ENCODE measurements around the gene RHEBL1.

RHEBL1 gene

DNA sequence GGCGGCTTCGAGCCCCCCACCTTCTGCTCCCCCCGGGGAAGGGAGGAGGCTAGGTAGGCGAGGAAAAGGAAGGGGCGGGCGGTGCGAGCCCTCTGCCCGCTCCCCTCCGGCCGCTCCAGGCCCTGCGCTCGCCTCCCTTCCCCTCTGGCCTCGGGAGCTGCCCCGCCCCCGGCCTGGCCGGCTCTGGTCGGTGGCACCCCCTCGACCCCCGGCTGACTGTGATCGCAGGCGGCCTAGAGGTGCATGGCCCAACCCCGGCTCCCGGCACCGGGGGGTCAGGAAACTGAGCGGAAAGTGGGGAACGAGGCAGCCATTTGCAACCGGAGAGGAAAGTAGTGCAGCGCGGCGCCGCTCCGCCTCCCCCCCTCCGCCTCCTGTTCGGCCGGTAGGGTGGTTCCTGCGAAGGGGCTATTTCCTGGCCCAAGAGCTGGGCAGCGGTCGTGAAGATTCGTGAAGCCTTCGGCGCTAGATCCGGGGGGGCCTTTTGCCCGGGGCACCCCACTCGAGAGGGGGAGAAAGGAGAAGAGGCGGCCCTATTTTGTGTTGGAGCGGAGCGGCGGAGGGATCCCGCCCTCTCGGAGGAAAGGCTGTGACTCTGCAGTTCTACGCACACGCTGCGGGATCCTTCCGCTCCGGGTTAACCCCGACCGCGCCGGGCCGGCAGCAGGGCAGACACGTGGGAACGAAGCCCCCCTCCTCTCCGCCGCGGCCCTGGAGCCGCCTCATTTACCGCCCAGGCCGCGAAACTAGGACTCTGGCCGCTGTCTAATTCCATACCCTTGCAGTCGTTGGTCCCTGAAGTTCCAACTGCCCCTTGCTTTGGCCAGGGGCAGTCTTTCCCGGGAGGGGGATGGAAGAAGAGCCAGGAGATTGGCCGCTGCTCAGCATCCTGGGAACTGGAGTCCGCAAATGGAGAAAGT is 9.3 kb downstream of the RHEBL1 start, which contains the start of gene KMT2D:
KMT2D (minus strand) TSS at position 558 of the 920 bp plus-strand sequence. CDS start 5,470 bp downstream, outside the sequence.
- H4K8ac ChIP-seq (ENCODE audit: low read length), result peak within 1 kb of the TSS; percentile 96
- H3K9me3 ChIP-seq (ENCODE audit: control insufficient read depth, low read length), result no peaks in the 10 kb centered on the region
- peak within 1 kb of the TSS; percentile 83 for H2BK120ac ChIP-seq (ENCODE audit: low read depth, low read length)
- H2BK12ac ChIP-seq (ENCODE audit: low read length in 2 of 2), result peak within 1 kb of the TSS; percentile 75 to 91
- peak; percentile 98 for DNase-seq
- peak within 1 kb of the TSS; percentile 99 for H3K27ac ChIP-seq (ENCODE audit: low read length, poor library complexity, severe bottlenecking)
- peak within 1 kb of the TSS; percentile 94 to 96 for H3K4me3 ChIP-seq (ENCODE audit: insufficient read depth in 1 of 2, low read depth in 1 of 2, low read length in 2 of 2)
- no peaks in the 10 kb centered on the region for H3K27me3 ChIP-seq (ENCODE audit: control insufficient read depth in 1 of 2, insufficient read depth in 1 of 2, low read length in 2 of 2)
- H3K36me3 ChIP-seq (ENCODE audit: control insufficient read depth in 1 of 2, insufficient read depth in 2 of 2, low read depth in 1 of 2, low read length in 2 of 2), result no peaks in the 10 kb centered on the region
- H4K91ac ChIP-seq (ENCODE audit: low read length), result peak within 1 kb of the TSS; percentile 94
- peaks cover 13% of the 10 kb centered on the region for H3K4me1 ChIP-seq (ENCODE audit: control insufficient read depth, insufficient read depth, low read depth, low read length)
- H3K14ac ChIP-seq (ENCODE audit: low read length in 2 of 2), result peak within 1 kb of the TSS; percentile 89 to 97
- peak within 1 kb of the TSS; percentile 97 for H2BK15ac ChIP-seq (ENCODE audit: low read depth, poor library complexity, severe bottlenecking)
- peak within 1 kb of the TSS; percentile 93 for H3K4me2 ChIP-seq (ENCODE audit: low read length, poor library complexity, severe bottlenecking)
- H2AK5ac ChIP-seq (ENCODE audit: low read length, severe bottlenecking), result peak within 1 kb of the TSS; percentile 74
- H3K23ac ChIP-seq (ENCODE audit: low read length in 2 of 2), result peak within 1 kb of the TSS in 1 of 2 experiments; percentile 94
- peak within 1 kb of the TSS; percentile 98 to 99 for H3K18ac ChIP-seq (ENCODE audit: low read depth in 1 of 2, low read length in 2 of 2)
- peak within 1 kb of the TSS; percentile 97 for H3K9ac ChIP-seq (ENCODE audit: low read length)
- peaks cover 7% of the 10 kb centered on the region for H3K79me1 ChIP-seq (replicated peaks; ENCODE audit: low read length, poor library complexity, severe bottlenecking)
- H2AFZ ChIP-seq (ENCODE audit: low read depth, low read length), result peak within 1 kb of the TSS; percentile 97
- under 1% methylated on average over 71 of the region's 74 CpGs for WGBS
- H2BK5ac ChIP-seq (ENCODE audit: low read depth, low read length, poor library complexity, severe bottlenecking), result peak within 1 kb of the TSS; percentile 100
- H3K4ac ChIP-seq (ENCODE audit: low read depth in 1 of 2, low read length in 2 of 2), result peak within 1 kb of the TSS; percentile 90 to 99

GRCh38 chr12:49059299-49060171 is 10.2 kb downstream of the RHEBL1 start:
- peak overlapping the region; percentile 50 for H4K8ac ChIP-seq (ENCODE audit: low read length)
- H2BK120ac ChIP-seq (ENCODE audit: low read depth, low read length), result peak overlapping the region; percentile 83
- DNase-seq, result peak; percentile 35
- H2BK5ac ChIP-seq (ENCODE audit: low read depth, low read length, poor library complexity, severe bottlenecking), result peak overlapping the region; percentile 100
- WGBS, result under 1% methylated on average over 34 of the region's 70 CpGs
- H2BK12ac ChIP-seq (ENCODE audit: low read length in 2 of 2), result peak overlapping the region in 1 of 2 experiments; percentile 11
- H3K9ac ChIP-seq (ENCODE audit: low read length), result peak overlapping the region; percentile 97
- no peaks in the 10 kb centered on the region for H3K27me3 ChIP-seq (ENCODE audit: control insufficient read depth in 1 of 2, insufficient read depth in 1 of 2, low read length in 2 of 2)
- peak overlapping the region; percentile 90 to 99 for H3K4ac ChIP-seq (ENCODE audit: low read depth in 1 of 2, low read length in 2 of 2)
- peak overlapping the region; percentile 98 to 99 for H3K18ac ChIP-seq (ENCODE audit: low read depth in 1 of 2, low read length in 2 of 2)
- H3K9me3 ChIP-seq (ENCODE audit: control insufficient read depth, low read length), result no peaks in the 10 kb centered on the region
- peak overlapping the region; percentile 66 for H3K27ac ChIP-seq (ENCODE audit: low read length, poor library complexity, severe bottlenecking)
- peak overlapping the region; percentile 74 for H2AK5ac ChIP-seq (ENCODE audit: low read length, severe bottlenecking)
- peak overlapping the region; percentile 95 for H2BK15ac ChIP-seq (ENCODE audit: low read depth, poor library complexity, severe bottlenecking)
- H3K4me3 ChIP-seq (ENCODE audit: insufficient read depth in 1 of 2, low read depth in 1 of 2, low read length in 2 of 2), result peak overlapping the region; percentile 94 to 96
- peaks cover 4 to 9% of the 10 kb centered on the region in 2 experiments for H3K36me3 ChIP-seq (ENCODE audit: control insufficient read depth in 1 of 2, insufficient read depth in 2 of 2, low read depth in 1 of 2, low read length in 2 of 2)
- H3K23ac ChIP-seq (ENCODE audit: low read length in 2 of 2), result peak overlapping the region in 1 of 2 experiments; percentile 76
- peak overlapping the region; percentile 73 to 89 for H3K14ac ChIP-seq (ENCODE audit: low read length in 2 of 2)
- H3K4me1 ChIP-seq (ENCODE audit: control insufficient read depth, insufficient read depth, low read depth, low read length), result peaks cover 18% of the 10 kb centered on the region
- peak overlapping the region; percentile 84 for H3K4me2 ChIP-seq (ENCODE audit: low read length, poor library complexity, severe bottlenecking)
- H2AFZ ChIP-seq (ENCODE audit: low read depth, low read length), result no peak overlapping the region
- peak overlapping the region; percentile 74 for H4K91ac ChIP-seq (ENCODE audit: low read length)
- peaks cover 7% of the 10 kb centered on the region for H3K79me1 ChIP-seq (replicated peaks; ENCODE audit: low read length, poor library complexity, severe bottlenecking)

- no peak overlapping the region for H2BK12ac ChIP-seq (ENCODE audit: low read length in 2 of 2)
- H3K9me3 ChIP-seq (ENCODE audit: control insufficient read depth, low read length), result no peaks in the 10 kb centered on the region
- H4K91ac ChIP-seq (ENCODE audit: low read length), result no peak overlapping the region
- no peak overlapping the region for H2BK120ac ChIP-seq (ENCODE audit: low read depth, low read length)
- 0% methylated on average over 1 of the region's 1 CpG for WGBS
- H3K9ac ChIP-seq (ENCODE audit: low read length), result peak overlapping the region; percentile 97
- H3K4me2 ChIP-seq (ENCODE audit: low read length, poor library complexity, severe bottlenecking), result peak overlapping the region; percentile 84
- peak overlapping the region; percentile 47 to 99 for H3K4ac ChIP-seq (ENCODE audit: low read depth in 1 of 2, low read length in 2 of 2)
- H3K14ac ChIP-seq (ENCODE audit: low read length in 2 of 2), result peak overlapping the region in 1 of 2 experiments; percentile 41
- no peak overlapping the region for H3K23ac ChIP-seq (ENCODE audit: low read length in 2 of 2)
- no peak overlapping the region for H2BK5ac ChIP-seq (ENCODE audit: low read depth, low read length, poor library complexity, severe bottlenecking)
- no peak overlapping the region for H2AFZ ChIP-seq (ENCODE audit: low read depth, low read length)
- H3K27me3 ChIP-seq (ENCODE audit: control insufficient read depth in 1 of 2, insufficient read depth in 1 of 2, low read length in 2 of 2), result no peaks in the 10 kb centered on the region
- H3K27ac ChIP-seq (ENCODE audit: low read length, poor library complexity, severe bottlenecking), result peak overlapping the region; percentile 66
- peak overlapping the region in 1 of 2 experiments; percentile 98 for H3K18ac ChIP-seq (ENCODE audit: low read depth in 1 of 2, low read length in 2 of 2)
- no peak overlapping the region for H4K8ac ChIP-seq (ENCODE audit: low read length)
- peak overlapping the region; percentile 94 to 96 for H3K4me3 ChIP-seq (ENCODE audit: insufficient read depth in 1 of 2, low read depth in 1 of 2, low read length in 2 of 2)
- H3K4me1 ChIP-seq (ENCODE audit: control insufficient read depth, insufficient read depth, low read depth, low read length), result peaks cover 23% of the 10 kb centered on the region
- H3K36me3 ChIP-seq (ENCODE audit: control insufficient read depth in 1 of 2, insufficient read depth in 2 of 2, low read depth in 1 of 2, low read length in 2 of 2), result peaks cover 10 to 15% of the 10 kb centered on the region in 2 experiments
- no peak overlapping the region for H2AK5ac ChIP-seq (ENCODE audit: low read length, severe bottlenecking)
- H3K79me1 ChIP-seq (replicated peaks; ENCODE audit: low read length, poor library complexity, severe bottlenecking), result peaks cover 8% of the 10 kb centered on the region
- DNase-seq, result no peak
- no peak overlapping the region for H2BK15ac ChIP-seq (ENCODE audit: low read depth, poor library complexity, severe bottlenecking)
Measured at GRCh38 chr12:49059045-49059298, 10.8 kb downstream of the RHEBL1 start.

Measured in mesenchymal stem cell (in vitro differentiated cells and primary cell).